ENCODE data around the gene ACAD10. TPM values are rescaled to one million over a fixed set of nuclear protein-coding genes. Genes with fewer than 3 reads are reported as not detected.

Gene ACAD10
- total and polyA plus RNA-seq, 2 of the 13 experiments (the other 11 are each of a cell fraction or from before 2014, with no cell fraction given) = 15.2 to 16.3 TPM

GRCh38 chr12:111759271-111759670 lies 73.4 kb downstream of the ACAD10 start:
- H3K27me3 ChIP-seq (ENCODE audit: control insufficient read depth in 1 of 2, insufficient read depth in 2 of 2, low read length in 2 of 2) = no peaks in the 10 kb centered on the region
- H3K79me2 ChIP-seq (ENCODE audit: insufficient read depth, low read length) = no peaks in the 10 kb centered on the region
- H2AFZ ChIP-seq (ENCODE audit: low read length) = no peak overlapping the region
- H3K4me1 ChIP-seq (ENCODE audit: insufficient read depth, low read length) = no peaks in the 10 kb centered on the region
- ChIA-PET CTCF (ENCODE audit: low intra/inter-chr PET ratio, low total read pairs) (no interaction called here), POLR2A (no interaction called here)
- no peaks in the 10 kb centered on the region for H3K9me3 ChIP-seq (ENCODE audit: low read length)
- ATAC-seq (no peak), FAIRE-seq (no peak), DNase-seq (ENCODE audit: low spot score) (no peak)
- H3K4me2 ChIP-seq (ENCODE audit: low read depth, low read length) = no peak overlapping the region
- no peaks in the 10 kb centered on the region for H4K20me1 ChIP-seq (ENCODE audit: insufficient read depth, low read length)
- H3K4me3 ChIP-seq (replicated peaks in 1 of 3; ENCODE audit: insufficient read depth in 1 of 3, low read depth in 2 of 3, low read length in 3 of 3) = no peak overlapping the region
- in situ Hi-C loops (cut with HindIII; ENCODE audit: extremely low pct_ligation_motif_present, low pct_unique_long_range_greater_than_20kb) (loop anchor here (5.0 to 10.0 kb wide), 2 partner anchors 33 to 56 kb away; no protein-coding TSS in a partner anchor), intact Hi-C loops (cut with micrococcal nuclease; ENCODE audit: unreplicated experiment) (no loop called here)
- no TSS peak for BruUV-seq (replicated peaks)
- no peaks in the 10 kb centered on the region for H3K36me3 ChIP-seq (replicated peaks in 1 of 2; ENCODE audit: control insufficient read depth in 1 of 2, insufficient read depth in 2 of 2, low read length in 2 of 2)
- H3K9ac ChIP-seq (ENCODE audit: insufficient read depth, low read depth, low read length) = no peak overlapping the region
- TF ChIP-seq MTERF4 (CRISPR knock-in tag; IDR thresholded peaks at IDR 0.05) (no peak), BATF2 (CRISPR knock-in tag; IDR thresholded peaks at IDR 0.05) (no peak), HNRNPLL (IDR thresholded peaks at IDR 0.05; ENCODE audit: low read depth, low read length, poor library complexity, severe bottlenecking) (no peak), ZNF446 (CRISPR knock-in tag; IDR thresholded peaks at IDR 0.05) (no peak), ZSCAN9 (CRISPR knock-in tag; IDR thresholded peaks at IDR 0.05; ENCODE audit: borderline replicate concordance) (no peak), KAT8 (CRISPR knock-in tag; IDR thresholded peaks at IDR 0.05) (no peak), AGO1 (IDR thresholded peaks at IDR 0.05; ENCODE audit: low read depth, low read length, poor library complexity, severe bottlenecking) (no peak), SUZ12 (IDR thresholded peaks at IDR 0.05; ENCODE audit: low read depth, low read length) (no peak), TBL1XR1 (IDR thresholded peaks at IDR 0.05; ENCODE audit: borderline replicate concordance, low read length, partially characterized antibody) (no peak), MLX (CRISPR knock-in tag; IDR thresholded peaks at IDR 0.05) (no peak)
- no peak overlapping the region for H3K27ac ChIP-seq (ENCODE audit: extremely low read length, insufficient read depth, low read length)
- WGBS (ENCODE audit: low lambda C conversion rate) = 91% methylated on average over 7 of the region's 7 CpGs

Measured in HepG2 (cell line).